Amniotic stem cell (primary cell): ENCODE results near the gene EGFR.
A peak's percentile ranks its signal among the peaks of the same experiment; 100 is the strongest.

Experiments
- DNase-seq: peaks from one replicate; lab custom pipeline; 2025; lab: John Stamatoyannopoulos, UW

EGFR gene

DNA sequence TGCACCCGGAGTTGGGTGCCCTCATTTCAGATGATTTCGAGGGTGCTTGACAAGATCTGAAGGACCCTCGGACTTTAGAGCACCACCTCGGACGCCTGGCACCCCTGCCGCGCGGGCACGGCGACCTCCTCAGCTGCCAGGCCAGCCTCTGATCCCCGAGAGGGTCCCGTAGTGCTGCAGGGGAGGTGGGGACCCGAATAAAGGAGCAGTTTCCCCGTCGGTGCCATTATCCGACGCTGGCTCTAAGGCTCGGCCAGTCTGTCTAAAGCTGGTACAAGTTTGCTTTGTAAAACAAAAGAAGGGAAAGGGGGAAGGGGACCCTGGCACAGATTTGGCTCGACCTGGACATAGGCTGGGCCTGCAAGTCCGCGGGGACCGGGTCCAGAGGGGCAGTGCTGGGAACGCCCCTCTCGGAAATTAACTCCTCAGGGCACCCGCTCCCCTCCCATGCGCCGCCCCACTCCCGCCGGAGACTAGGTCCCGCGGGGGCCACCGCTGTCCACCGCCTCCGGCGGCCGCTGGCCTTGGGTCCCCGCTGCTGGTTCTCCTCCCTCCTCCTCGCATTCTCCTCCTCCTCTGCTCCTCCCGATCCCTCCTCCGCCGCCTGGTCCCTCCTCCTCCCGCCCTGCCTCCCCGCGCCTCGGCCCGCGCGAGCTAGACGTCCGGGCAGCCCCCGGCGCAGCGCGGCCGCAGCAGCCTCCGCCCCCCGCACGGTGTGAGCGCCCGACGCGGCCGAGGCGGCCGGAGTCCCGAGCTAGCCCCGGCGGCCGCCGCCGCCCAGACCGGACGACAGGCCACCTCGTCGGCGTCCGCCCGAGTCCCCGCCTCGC is at the start of gene EGFR:
Gene EGFR, plus strand, starts transcription at position 657 of the 830 bp plus-strand sequence. CDS start 261 bp downstream, outside the sequence.
- peak; percentile 63 for DNase-seq

DNA sequence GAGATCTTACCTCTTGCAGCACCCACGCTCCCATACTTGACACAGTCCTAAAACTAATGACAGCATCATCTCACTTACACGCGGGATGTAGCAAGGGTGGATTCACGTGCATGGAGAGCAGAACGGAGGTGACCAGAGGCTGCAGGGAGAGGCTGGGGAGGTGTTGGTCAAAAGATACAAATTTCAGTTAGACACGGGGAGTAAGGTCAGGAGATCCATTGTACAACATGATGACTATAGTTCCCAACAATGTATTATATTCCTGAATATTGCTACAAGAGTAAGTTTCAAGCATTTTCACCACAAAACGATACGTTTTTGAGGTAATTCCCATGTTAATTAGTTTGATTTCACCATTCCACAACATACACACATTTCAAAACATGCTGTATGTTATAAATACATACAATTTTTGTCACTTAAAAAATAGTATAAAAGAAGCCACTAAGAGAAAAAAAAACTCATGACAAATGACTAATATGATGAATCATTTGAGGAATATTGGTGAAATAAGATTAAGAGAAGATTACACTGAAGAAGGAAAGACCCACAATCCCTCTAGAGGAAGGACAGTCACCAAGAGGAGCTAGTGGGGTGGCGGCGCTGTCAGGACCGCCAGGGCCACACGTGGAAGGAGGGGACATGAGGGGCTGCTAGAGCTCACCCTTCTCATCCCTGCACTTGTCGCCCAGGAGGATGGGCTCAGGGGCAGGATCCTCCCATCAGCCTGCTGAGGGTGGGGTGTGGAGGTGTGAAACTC is 49.4 kb upstream of the EGFR start:
- no peak for DNase-seq

DNA sequence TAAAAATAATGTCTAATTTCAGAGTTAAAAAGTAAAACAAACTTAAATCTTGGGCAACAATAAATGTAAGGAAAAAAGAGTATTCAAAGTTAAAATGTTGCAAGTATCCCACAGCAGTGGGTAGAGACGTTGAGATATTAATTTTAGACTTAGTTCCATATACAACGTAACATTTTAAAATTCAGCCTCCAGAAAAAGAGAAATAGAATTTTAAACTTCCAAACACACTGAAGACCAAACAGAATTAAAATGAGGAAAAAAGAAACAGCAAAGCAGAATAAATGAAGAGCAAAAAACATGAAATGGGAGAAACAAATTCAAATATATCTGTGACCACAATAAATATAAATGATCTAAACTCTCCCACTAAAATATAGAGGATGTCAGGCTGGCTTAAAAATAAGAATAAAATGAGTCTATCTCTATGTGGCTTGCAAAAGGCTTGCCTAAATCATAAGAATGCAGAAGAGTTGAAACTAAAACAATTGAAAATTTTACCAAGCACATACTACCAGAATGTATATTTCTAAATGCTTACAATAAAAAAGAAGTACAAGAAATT is 46.0 kb upstream of the EGFR start:
- DNase-seq: no peak

DNA sequence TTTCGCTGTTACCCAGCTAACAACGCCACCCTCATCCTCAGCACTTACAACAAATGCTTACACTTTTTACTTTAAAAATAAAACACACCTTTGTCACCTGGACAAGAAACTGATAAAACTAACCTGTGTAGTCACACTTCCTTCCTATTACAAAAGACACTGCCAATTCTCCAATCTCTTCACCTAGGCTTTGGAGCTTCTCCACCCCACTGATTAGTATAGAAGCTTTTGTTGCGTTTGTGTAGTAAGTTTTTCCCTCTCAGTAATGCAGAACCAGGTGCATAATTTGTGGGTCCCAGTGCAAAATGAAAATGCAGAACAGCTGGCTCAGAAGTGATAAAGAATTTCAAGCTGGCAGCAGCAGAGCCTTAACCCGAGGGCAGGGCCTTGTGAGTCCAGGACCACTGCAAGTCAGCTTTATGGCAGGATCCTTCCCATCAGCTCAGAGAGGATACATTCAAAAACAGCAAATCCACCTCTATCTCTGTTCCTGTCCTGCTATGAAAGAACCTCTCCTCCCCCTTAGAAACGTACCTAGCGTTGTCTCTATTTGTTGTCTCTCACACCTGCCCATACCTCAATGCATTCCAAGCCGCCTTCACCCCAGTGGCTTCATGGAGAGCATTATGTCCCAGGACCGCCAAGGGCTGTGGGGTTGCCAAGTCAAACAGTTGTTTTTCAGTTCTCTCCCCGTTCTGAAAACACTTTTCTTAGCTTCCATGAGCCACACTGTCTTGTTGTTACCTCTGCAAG is 40.3 kb upstream of the EGFR start:
- no peak for DNase-seq

DNA sequence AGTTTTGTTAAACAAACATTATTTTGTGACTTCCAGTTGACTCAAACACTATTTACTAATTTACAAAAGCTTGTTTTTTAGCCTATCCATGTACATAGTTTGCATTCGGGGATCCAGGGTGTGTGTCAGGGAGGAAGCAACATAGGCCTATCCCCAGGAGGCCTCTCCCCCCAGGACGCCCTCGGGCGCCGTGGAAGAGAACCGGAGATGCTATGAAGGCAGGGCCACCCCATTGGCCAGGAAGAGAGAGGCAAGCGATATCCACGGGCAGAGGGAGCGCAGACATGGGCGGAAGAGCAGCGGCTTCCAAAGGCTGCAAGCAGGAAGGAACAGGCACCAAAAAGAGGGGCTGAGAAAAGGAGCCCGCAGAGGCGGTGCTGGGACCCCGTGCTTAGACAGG is 38.3 kb upstream of the EGFR start:
- no peak for DNase-seq

DNA sequence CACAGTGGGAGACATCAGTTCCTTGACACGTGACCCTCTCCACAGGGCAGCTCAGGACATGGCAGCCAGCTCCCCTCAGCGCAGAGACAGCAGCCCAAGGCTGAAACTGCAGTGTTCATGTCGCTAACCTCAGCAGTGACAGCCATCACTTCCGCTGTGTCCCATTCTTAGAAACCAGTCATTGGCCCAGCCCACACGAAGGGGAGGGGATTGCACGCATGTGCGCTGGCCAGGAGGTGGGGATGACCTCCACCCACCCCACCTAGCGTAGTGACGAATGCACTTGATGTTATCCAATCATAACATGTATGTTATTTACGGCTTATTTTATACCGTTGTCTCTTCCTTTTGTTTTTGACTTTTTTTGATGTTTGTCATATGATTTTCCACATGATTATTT is 36.9 kb upstream of the EGFR start:
- no peak for DNase-seq

DNA sequence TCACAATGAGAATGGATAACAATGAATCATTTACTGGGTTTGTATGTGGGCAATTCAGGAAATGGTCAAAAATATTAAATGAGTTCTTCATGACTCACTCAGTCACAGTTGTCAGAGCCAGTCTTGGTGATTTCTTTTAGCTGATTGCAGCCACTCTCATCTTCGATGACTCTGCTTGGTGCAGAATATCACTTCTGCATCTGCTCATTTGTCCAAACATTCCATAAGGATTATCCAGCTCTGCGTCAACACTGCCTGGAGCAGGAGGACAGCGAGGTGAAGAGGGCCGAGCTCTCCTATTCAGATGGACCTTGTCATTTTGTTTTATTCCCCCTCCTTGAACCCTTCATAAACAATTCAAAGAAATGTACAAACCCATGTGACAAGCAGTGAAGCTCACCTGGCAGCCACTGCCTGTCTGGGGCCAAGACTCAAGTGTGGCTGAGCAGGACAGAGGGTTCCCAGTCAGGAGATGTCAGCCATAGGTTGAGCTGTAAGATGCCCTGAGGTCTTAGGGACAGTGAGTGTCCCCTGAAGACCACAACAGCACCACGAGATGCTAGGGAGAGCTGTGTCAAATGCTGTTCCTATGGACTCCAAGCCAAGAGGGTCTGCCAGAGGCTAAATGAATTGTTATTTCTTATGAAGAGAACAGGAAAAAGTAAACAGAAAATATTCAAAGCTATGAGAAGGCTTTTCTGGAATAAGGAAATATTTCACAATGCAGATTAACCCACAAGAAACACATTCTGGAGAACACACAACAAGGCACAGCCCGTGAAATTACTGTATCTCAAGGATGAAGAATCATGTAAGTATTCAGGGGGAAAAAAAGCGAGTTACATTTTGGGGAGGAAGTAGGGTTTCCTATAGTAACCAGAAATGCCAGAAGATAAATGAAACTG is 33.1 kb upstream of the EGFR start:
- peak; percentile 67 for DNase-seq

DNA sequence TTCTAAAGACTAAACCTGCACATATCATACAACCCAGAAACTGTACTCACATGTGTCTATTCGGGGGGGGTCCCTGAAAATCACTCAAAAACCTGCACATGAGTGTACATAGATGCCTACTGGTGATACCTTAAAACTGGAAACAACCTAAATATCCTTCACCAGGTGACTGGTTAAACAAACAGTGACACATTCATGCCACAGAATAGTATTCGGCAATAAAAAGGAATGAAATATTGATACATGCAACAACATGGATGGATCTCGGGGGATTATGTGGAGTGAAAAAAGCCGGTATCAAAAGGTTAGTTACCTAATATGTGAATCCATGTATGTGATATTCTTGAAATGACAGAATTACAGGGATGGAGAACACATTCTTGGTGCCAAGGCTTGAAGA is 32.1 kb upstream of the EGFR start:
- DNase-seq: no peak

DNA sequence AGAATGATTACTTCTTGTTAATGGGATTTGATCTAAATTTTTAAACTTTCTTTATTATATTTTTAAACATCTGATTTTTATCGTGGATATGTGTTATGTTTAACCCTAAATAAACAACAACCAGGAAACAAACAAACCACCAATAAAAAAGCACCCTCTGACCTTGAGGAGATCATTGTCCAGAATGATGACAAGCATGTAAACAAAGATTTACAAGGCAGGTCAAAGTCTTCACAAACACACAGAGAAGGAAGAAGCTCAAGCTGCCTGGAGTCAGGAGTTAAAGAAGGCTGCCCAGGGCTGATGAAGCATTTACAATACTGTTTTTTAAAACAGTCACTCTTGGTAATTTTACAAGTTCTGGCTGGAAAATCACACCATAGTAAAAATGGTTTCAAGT is 31.0 kb upstream of the EGFR start:
- DNase-seq: no peak

DNA sequence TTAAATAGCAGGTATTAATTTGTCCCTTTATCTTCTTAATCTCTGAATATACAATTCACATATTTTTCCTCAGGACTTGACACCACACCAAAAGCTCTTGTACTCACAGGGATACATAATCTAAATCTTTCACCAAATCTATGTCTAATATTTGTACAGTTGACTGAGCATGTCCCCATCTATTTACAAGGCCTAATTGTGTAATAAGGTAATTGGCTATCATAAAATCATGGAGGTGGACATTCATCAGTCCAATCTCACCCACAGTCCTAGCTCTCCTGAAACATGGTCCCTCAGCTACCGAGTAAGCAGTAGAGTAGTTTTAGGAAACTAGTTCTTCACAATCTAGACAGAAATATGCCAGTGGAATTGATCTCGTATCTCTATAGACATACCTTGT is 30.3 kb upstream of the EGFR start:
- no peak for DNase-seq

DNA sequence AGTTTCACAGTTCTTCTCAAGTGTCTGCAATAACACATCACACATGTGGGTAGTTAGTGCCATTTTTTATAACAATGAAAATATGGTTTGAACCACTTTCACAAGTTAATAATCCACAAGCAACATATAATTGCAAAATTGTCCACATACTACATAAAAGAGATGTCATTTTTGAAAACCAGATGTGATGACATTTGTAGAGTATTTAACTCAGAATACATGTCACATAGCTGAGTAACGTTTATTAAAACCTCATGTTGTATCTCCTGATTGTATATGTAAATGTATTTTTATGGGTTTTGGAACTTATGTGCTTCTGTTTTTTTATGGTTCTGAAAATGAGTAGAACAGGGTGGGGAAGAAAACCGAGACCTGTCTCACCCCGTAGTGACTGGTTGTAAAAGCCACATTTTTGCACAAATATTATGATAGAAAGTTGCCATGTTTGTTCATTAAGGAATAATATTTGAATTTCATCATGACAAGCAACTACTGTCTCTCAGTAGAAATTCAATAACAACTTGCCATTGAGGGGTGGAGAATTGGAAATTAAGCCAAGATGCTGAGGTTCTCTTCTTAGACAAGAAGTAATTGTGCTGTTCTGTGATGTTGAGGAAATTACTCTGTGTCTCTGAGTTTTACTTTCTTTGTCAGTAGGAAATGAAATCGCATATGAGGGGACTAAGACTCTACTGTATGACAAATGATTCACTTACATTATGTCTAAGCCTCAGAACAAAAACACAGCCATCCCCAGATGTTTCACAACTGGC is 29.2 kb upstream of the EGFR start:
- no peak for DNase-seq

DNA sequence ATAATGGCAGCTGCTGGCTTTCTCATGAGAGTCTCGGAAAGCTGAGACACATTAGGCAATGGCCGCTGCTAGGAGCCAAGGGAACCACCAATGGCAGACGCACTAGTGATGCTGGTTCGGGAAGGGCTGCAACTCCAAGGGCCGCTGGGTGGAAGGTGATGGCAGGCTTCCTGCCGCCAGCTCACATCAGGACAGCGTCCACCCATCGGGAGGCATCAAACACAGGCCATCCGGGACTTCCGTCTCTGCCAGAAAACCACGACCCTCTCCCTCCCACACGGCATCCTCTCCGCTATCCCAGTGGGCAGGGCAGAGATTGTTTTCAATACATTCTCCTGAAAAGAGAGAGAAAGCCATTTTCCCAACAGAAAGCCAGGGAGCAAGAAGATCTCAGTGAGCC is 27.5 kb upstream of the EGFR start:
- no peak for DNase-seq

DNA sequence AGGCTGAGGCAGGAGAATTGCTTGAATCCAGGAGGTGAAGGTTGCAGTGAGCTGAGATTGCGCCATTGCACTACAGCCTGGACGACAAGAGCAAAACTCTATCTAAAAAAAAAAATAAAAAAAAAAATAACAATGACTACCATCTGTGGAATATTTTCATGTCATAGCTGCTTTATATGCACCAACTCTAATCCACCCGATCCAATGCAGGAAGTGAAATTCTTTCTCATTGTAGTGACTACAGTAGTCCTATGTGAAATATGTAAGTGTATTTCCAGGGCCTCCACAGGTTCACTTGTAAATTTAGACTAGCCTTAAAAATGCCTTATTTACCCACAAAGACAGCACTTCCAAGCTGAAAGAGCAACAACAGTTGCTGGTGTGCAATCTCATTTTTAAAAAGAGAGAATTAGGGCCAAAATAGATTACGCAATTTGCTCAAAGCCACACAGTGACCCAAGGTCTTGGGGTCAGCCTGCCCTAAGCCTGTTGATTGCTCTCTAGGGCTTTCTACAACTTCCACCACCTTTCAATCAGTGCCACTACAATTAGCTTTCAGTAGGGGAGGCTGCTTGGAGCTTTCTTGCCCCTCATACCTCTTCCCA is 25.8 kb upstream of the EGFR start:
- DNase-seq: no peak

DNA sequence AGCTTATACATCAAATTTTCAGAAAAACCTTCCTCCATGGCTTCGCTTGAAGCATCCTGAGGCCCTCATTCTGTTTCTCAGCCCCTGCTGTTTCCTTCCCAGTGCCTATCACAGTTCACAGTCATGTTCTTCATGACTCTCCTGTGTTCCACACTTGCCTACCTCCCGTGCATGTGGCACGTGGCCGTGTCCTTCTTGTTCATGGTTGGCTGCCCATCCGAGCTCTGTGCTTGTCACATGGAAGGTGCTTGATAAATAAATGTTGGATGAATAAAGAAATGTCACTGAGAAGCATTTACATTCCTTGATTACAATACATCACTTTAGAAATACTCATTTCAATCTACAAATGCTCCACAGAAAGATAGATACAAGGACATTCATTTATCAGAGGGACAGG is 23.7 kb upstream of the EGFR start:
- DNase-seq: no peak

DNA sequence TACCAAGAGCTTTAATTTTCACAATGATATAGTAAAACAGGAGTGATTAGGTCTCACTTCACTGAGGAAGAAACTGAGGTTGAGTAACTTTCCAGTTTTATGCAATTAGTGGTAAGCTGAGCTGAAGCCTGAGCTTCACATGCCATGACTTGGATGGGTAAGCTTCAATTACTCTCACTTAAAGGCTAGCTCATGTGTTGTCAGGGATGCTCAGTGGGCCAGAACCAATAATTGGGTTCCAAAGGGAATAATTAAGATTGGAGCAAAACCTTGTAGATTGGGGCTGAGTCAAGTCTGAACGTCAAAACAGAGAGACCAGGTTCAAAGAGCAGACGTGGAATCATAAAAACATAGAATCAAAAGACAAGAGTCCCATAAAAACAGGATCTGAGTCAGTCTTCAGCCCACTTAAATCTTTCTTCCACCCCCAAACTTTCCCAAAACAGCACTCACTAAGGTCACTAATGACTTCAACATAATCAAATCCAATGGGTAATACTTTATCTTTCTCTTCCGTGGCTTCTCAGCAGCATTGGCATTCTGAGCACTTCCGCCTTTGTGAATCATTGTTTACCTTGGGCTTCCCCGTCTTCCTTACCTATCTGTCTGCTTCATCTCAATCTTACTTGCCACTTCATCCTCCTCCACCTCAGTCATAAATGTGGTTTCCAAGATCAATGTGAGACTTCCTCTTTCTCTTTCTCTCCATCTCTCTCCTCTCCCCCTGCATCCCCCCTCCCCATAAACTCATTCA is 23.0 kb upstream of the EGFR start:
- no peak for DNase-seq

DNA sequence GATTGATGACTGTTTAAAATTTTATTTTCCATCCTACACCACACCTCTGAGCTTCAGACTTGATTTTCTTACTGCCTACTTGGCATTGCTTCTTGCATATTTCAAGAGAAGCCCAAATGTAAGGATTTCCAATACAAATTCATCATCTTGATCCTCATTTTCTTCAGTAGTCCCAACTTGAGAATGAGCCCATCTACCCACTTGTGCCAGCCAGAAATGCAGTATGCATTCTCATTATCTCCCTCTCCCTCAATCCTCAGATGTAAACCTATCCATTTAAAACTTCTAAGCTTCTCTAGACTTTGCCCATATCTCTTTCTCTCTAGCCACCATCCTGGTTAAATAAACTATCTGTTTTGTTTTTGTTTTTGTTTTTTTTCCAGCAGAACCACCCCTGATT is 22.4 kb upstream of the EGFR start:
- no peak for DNase-seq

DNA sequence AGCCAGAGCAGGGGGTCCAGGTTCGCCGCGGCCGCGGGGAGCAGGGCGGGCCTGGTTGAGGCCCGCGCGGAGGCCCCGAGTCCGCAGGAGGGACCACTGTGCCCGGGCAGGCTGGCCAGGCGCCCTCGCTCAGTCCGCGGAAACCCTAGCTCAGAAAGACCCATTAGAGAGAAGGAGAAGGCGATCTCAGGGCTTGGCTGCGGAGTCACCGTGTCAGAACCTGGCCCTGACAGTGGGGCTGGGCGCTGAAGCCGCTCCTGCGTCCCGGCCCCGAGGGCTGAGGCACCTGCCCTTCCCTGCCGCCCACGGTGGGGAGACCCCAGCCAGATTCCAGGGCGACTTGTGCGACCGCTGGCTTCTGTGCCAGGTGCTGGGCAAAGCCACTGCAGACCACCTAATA is 14.2 kb upstream of the EGFR start:
- no peak for DNase-seq

DNA sequence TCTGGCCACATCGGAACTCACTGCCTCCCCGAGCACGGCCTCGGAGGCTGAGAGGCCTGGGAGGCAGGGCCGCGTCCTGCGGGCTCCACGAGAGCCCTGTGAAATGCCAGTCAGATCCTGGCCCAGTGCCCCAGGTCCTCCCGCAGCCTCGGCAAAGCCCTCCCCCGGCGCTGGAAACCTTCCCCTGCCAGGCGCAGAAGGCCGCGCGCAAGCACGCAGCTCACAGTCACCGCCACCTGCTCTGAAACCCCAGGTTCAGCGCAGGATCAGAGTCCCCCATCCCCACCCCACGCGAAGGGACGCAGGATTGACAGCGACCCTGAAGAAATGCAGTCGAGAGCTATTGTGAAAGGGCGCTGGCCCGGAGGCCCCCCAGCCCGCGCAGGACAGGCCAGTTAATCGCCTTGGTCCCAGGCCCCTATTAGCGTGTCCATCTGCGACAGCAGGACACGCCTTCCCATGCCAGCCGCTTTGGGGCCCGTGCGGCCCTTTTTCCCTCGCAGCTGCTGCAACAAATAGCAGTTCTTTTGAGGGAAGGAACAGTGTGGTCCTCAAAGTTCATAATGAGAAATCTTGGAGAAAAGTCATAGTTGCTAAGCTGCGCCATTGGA is 13.5 kb upstream of the EGFR start:
- no peak for DNase-seq

DNA sequence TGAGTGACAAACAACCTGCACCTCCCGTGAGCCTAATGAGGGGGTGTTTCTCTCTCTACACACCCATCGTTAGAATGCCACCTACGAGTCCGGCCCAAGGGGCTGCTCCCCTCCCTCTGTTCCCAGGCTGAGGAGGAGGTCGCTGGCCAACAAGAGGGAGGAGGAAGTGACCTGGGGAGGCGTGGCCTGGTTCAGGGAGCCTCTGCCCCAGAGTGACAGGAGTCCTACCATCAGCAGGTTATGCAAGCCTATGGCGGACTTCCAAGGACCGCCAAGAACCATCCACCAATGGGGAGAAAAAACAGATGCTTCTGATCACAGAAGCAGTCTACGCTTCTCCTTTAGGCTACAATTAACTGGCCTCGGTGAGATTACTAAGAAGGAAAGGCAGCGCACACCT is 12.3 kb upstream of the EGFR start:
- no peak for DNase-seq
